Panc1 (cell line): Measurements from ENCODE around the gene RPS3. TPM values are rescaled to one million over a fixed set of nuclear protein-coding genes. Genes with fewer than 3 reads are reported as not detected.

Experiments
- ATAC-seq: fragments of 200-7000 bp; cut with Tn5 transposase; 2 replicates; pipeline ENCODE4 v1.9.1; 2020; ENCODE audit warnings: mild to moderate bottlenecking, moderate library complexity
- BruUV-seq: library from RNA; stranded (reverse); fragments of 400-500 nt; replicated peaks from 2 replicates; lab custom pipeline; 2021; lab: Mats Ljungman, UMichigan
- CTCF ChIA-PET: fragments of 300-600 bp; sonication (Branson Sonifier 250); formaldehyde crosslinking; loops from one replicate; lab custom pipeline; 2022; ENCODE audit warnings: antibody characterized with exemption; lab: Charles Lee
- POLR2A ChIA-PET: fragments of 300-600 bp; sonication (Branson Sonifier 250); formaldehyde crosslinking; loops from one replicate; lab custom pipeline; 2022; ENCODE audit warnings: antibody characterized with exemption; lab: Charles Lee
- DNase-seq: peaks from one replicate; pipeline ENCODE4 v3.0.0-alpha.2; 2010; ENCODE audit warnings: low read depth, low spot score
- H3K27ac ChIP-seq: 2 replicates; pipeline ENCODE4 v1.5.1; 2011; ENCODE audit warnings: mild to moderate bottlenecking, low read length, inconsistent platforms
- H3K27me3 ChIP-seq: fragments of 200-500 bp; sonication (Bioruptor generic); 2 replicates; pipeline ENCODE4 v1.6.0; 2014; ENCODE audit warnings: low read length, inconsistent platforms; ENCODE audit not compliant: control insufficient read depth, insufficient read depth
- H3K36me3 ChIP-seq: fragments of 200-500 bp; sonication (Bioruptor generic); 2 replicates; pipeline ENCODE4 v1.5.1; 2014; ENCODE audit warnings: inconsistent platforms, mild to moderate bottlenecking, low read length, moderate library complexity; ENCODE audit not compliant: control insufficient read depth, insufficient read depth
- H3K4me1 ChIP-seq: 2 replicates; pipeline ENCODE4 v1.5.1; 2011; ENCODE audit warnings: inconsistent platforms, mild to moderate bottlenecking, low read length, moderate library complexity; ENCODE audit not compliant: control insufficient read depth, insufficient read depth
- H3K4me3 ChIP-seq, 2 experiments: 2 replicates each; pipeline ENCODE4 v1.5.1; 2011 to 2012; ENCODE audit warnings: low read depth in 2 of 2, low read length in 2 of 2, mild to moderate bottlenecking in 2 of 2, inconsistent platforms in 1 of 2, moderate library complexity in 1 of 2
- H3K9me3 ChIP-seq: fragments of 200-500 bp; sonication (Bioruptor generic); 2 replicates; pipeline ENCODE4 v1.5.1; 2014; ENCODE audit warnings: low read depth, mild to moderate bottlenecking, inconsistent platforms, low read length, moderate library complexity; ENCODE audit not compliant: control insufficient read depth, insufficient read depth
- POLR2AphosphoS5 ChIP-seq: IDR thresholded peaks from 2 replicates; pipeline ENCODE4 v1.6.1; 2012; ENCODE audit warnings: mild to moderate bottlenecking, low read depth, low read length, moderate library complexity
- SIN3A ChIP-seq: IDR thresholded peaks from 2 replicates; pipeline ENCODE4 v1.6.1; 2012; ENCODE audit warnings: low read depth, mild to moderate bottlenecking, low read length, moderate library complexity, borderline replicate concordance; ENCODE audit not compliant: insufficient read depth
- TCF7L2 ChIP-seq: IDR thresholded peaks from 2 replicates; pipeline ENCODE4 v1.6.1; 2011; ENCODE audit warnings: mild to moderate bottlenecking, low read depth, low read length, inconsistent platforms
- in situ Hi-C: cut with HindIII; loops from 2 replicates; pipeline ENCODE4 v1.10.0; 2016; ENCODE audit warnings: low sequenced_read_pairs, low pct_unique_long_range_greater_than_20kb
- intact Hi-C: fragments of 100-400 bp; cut with micrococcal nuclease; formaldehyde crosslinking; loops from one replicate; pipeline ENCODE4 v1.10.0; 2022; ENCODE audit not compliant: unreplicated experiment
- total RNA-seq: library from RNA; stranded (reverse); gene quantifications from one replicate; pipeline ENCODE4 v1.2.1, GENCODE V29; 2021; ENCODE audit not compliant: unreplicated experiment
- TF ChIP-seq, protein P1 (sequence below), 2 experiments: IDR thresholded peaks; 2 replicates each; pipeline ENCODE4 v1.6.1; 2011 to 2012; ENCODE audit warnings: low read depth in 2 of 2, control low read depth in 1 of 2, low read length in 1 of 2, mild to moderate bottlenecking in 1 of 2, moderate library complexity in 1 of 2; ENCODE audit not compliant: insufficient read depth in 1 of 2
- TF ChIP-seq, protein P2 (sequence below): fragments of 450-650 bp; IDR thresholded peaks from 2 replicates; pipeline ENCODE4 v1.5.1; 2017; ENCODE audit warnings: mild to moderate bottlenecking

RPS3 gene
- total RNA-seq, 1 experiment from 2014 or later, result 2,945 TPM

DNA sequence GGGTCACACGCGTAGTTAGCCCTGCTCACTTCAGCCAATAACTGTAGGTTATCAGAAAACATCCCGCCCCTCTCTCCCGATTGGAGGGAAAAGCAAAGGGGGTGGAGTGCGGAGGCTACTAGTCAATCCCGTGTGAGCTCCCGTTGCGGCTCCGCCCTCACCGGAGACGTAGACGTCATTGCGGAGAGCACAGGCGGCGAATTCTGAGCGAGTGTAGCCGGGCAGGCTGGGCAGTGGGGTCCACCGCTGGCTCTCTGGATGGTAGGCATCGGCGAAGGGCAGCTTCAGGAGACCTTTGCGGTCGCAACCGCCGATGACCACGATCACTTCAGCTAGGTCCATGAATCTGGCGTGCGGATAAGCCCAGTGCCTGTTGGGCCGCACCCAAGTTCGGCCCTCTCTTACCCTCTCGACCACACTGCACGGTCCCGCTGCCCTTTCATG lies 29.0 kb downstream of the RPS3 start:
- Histone ChIP-seq H3K27me3 (no peaks in the 10 kb centered on the region), H3K4me1 (peaks cover 20% of the 10 kb centered on the region), H3K36me3 (no peaks in the 10 kb centered on the region), H3K9me3 (no peaks in the 10 kb centered on the region), H3K4me3 (peak overlapping the region; percentile 36 to 55), H3K27ac (peak overlapping the region; percentile 30)
- no TSS peak for BruUV-seq
- intact Hi-C loops, result no loop called here
- ATAC-seq, result peak; percentile 73
- ChIA-PET POLR2A (interaction anchor here (0.6 kb wide), 1 partner anchor 150 kb away, joined by 3 read pairs; no protein-coding TSS in a partner anchor), CTCF (interaction anchor here (0.8 kb wide), 1 partner anchor 12 kb away, joined by 5 read pairs; no protein-coding TSS in a partner anchor)
- in situ Hi-C loops, result no loop called here
- TF ChIP-seq POLR2AphosphoS5 (peak; percentile 68; the same call in 1 of the 2 replicates), SIN3A (no peak)
- no peak for DNase-seq

DNA sequence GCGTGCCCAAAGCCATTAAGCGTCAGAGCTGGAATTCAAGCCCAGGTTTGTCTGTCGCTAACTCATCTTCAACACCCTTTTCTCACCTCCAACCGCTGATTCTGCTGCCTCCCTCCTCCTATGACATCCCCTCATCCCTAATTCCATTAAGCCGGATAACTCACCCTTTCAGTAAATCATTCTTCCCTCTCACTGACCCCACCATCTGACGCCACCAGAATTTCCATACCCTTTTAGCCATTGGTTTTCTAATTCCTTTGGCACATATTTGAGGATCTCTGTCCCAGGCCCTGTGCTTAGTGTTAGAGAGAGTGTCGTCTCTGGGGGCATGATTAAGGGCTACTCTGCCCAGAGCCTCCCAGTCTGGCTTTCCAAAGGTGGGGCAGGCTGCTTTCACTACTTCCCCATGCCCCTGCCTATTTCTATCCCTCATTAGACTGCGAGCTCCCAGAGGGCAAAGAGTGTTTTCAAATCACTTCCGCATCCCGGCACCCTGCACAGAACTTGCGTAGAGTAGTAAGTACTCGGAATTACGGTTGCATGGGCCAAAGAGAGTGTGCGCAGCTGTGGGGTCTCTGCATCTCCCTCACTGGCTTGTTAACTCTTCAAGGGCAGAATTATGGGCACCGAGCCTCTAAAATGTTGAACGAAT lies 29.8 kb downstream of the RPS3 start:
- H3K36me3 ChIP-seq, result no peaks in the 10 kb centered on the region
- intact Hi-C loops, result no loop called here
- ChIA-PET CTCF (no interaction called here), POLR2A (no interaction called here)
- H3K27ac ChIP-seq, result peak overlapping the region; percentile 30
- ATAC-seq (no peak), DNase-seq (no peak)
- no peaks in the 10 kb centered on the region for H3K27me3 ChIP-seq
- H3K4me1 ChIP-seq, result peaks cover 20% of the 10 kb centered on the region
- no TSS peak for BruUV-seq
- H3K9me3 ChIP-seq, result no peaks in the 10 kb centered on the region
- TF ChIP-seq TCF7L2 (no peak), SIN3A (no peak), POLR2AphosphoS5 (no peak)
- TF ChIP-seq, protein P1, sequence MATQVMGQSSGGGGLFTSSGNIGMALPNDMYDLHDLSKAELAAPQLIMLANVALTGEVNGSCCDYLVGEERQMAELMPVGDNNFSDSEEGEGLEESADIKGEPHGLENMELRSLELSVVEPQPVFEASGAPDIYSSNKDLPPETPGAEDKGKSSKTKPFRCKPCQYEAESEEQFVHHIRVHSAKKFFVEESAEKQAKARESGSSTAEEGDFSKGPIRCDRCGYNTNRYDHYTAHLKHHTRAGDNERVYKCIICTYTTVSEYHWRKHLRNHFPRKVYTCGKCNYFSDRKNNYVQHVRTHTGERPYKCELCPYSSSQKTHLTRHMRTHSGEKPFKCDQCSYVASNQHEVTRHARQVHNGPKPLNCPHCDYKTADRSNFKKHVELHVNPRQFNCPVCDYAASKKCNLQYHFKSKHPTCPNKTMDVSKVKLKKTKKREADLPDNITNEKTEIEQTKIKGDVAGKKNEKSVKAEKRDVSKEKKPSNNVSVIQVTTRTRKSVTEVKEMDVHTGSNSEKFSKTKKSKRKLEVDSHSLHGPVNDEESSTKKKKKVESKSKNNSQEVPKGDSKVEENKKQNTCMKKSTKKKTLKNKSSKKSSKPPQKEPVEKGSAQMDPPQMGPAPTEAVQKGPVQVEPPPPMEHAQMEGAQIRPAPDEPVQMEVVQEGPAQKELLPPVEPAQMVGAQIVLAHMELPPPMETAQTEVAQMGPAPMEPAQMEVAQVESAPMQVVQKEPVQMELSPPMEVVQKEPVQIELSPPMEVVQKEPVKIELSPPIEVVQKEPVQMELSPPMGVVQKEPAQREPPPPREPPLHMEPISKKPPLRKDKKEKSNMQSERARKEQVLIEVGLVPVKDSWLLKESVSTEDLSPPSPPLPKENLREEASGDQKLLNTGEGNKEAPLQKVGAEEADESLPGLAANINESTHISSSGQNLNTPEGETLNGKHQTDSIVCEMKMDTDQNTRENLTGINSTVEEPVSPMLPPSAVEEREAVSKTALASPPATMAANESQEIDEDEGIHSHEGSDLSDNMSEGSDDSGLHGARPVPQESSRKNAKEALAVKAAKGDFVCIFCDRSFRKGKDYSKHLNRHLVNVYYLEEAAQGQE (IDR thresholded peaks at IDR 0.05; ENCODE audit: insufficient read depth in 1 of 2, low read depth in 2 of 2, low read length in 1 of 2), result no peak
- TF ChIP-seq, protein P2, sequence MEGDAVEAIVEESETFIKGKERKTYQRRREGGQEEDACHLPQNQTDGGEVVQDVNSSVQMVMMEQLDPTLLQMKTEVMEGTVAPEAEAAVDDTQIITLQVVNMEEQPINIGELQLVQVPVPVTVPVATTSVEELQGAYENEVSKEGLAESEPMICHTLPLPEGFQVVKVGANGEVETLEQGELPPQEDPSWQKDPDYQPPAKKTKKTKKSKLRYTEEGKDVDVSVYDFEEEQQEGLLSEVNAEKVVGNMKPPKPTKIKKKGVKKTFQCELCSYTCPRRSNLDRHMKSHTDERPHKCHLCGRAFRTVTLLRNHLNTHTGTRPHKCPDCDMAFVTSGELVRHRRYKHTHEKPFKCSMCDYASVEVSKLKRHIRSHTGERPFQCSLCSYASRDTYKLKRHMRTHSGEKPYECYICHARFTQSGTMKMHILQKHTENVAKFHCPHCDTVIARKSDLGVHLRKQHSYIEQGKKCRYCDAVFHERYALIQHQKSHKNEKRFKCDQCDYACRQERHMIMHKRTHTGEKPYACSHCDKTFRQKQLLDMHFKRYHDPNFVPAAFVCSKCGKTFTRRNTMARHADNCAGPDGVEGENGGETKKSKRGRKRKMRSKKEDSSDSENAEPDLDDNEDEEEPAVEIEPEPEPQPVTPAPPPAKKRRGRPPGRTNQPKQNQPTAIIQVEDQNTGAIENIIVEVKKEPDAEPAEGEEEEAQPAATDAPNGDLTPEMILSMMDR, result no peak
- in situ Hi-C loops, result no loop called here
- H3K4me3 ChIP-seq, result peak overlapping the region; percentile 36 to 55

DNA sequence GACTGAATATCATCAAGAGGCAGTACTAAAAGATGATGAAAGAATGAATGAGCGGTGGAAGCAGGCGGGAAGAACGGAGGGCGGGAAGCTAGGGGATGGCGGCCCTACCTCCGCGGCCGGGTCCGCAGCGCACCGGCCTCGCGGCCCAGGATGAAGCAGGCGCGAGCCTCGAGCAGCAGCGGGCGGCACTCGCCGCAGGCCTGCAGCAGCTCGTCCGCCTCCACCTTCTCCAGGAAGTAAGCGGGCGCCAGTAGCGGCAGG lies 30.3 kb downstream of the RPS3 start:
- CTCF ChIA-PET, result interaction anchor here (0.6 kb wide), 1 partner anchor 67 kb away, joined by 3 read pairs; no protein-coding TSS in a partner anchor
- no TSS peak for BruUV-seq
- H3K27ac ChIP-seq, result peak overlapping the region; percentile 30; the same call in 1 of the 2 replicates

More for the DNA sequence above, 30.3 kb downstream of the RPS3 start:
- DNase-seq (no peak), ATAC-seq (no peak)
- POLR2A ChIA-PET, result no interaction called here
- intact Hi-C loops (no loop called here), in situ Hi-C loops (no loop called here)
- no peaks in the 10 kb centered on the region for H3K27me3 ChIP-seq
- H3K4me3 ChIP-seq, result peak overlapping the region in 1 of 2 experiments; percentile 53; a peak in 3 of 4 replicates
- H3K4me1 ChIP-seq, result peaks cover 20% of the 10 kb centered on the region
- TF ChIP-seq SIN3A (no peak), POLR2AphosphoS5 (no peak), TCF7L2 (no peak)
- TF ChIP-seq, protein P2, result no peak
- TF ChIP-seq, protein P1 (IDR thresholded peaks at IDR 0.05; ENCODE audit: insufficient read depth in 1 of 2, low read depth in 2 of 2, low read length in 1 of 2), result no peak
- H3K36me3 ChIP-seq, result no peaks in the 10 kb centered on the region
- H3K9me3 ChIP-seq, result no peaks in the 10 kb centered on the region
